WTC11 (cell line): ENCODE results near the gene HECW1.

Experiments used
- CREM ChIP-seq: sonication (generic); formaldehyde crosslinking; IDR thresholded peaks from 2 replicates; pipeline ENCODE4 v1.8.1; 2022; ENCODE audit warnings: mild to moderate bottlenecking, missing genetic modification reagents, moderate library complexity
- FOXJ3 ChIP-seq: sonication (generic); formaldehyde crosslinking; IDR thresholded peaks from 2 replicates; pipeline ENCODE4 v1.9.0; 2021; ENCODE audit warnings: missing genetic modification reagents, mild to moderate bottlenecking, borderline replicate concordance
- IRF2 ChIP-seq: sonication (generic); formaldehyde crosslinking; IDR thresholded peaks from 2 replicates; pipeline ENCODE4 v1.8.0; 2022; ENCODE audit warnings: low read depth, missing genetic modification reagents, borderline replicate concordance
- NR2C2 ChIP-seq: sonication (generic); formaldehyde crosslinking; IDR thresholded peaks from 2 replicates; pipeline ENCODE4 v1.8.0; 2022; ENCODE audit warnings: mild to moderate bottlenecking, missing genetic modification reagents
- NR3C1 ChIP-seq: sonication (generic); formaldehyde crosslinking; conservative IDR thresholded peaks from 2 replicates; pipeline ENCODE4 v1.8.1; 2023; ENCODE audit warnings: low read depth, mild to moderate bottlenecking, missing genetic modification reagents
- SP1 ChIP-seq: sonication (generic); formaldehyde crosslinking; conservative IDR thresholded peaks from 2 replicates; pipeline ENCODE4 v1.8.1; 2022; ENCODE audit warnings: missing genetic modification reagents
- ZBTB21 ChIP-seq: sonication (generic); formaldehyde crosslinking; IDR thresholded peaks from 2 replicates; pipeline ENCODE4 v1.8.1; 2023; ENCODE audit warnings: mild to moderate bottlenecking, missing genetic modification reagents, borderline replicate concordance
- TF ChIP-seq, protein P1 (sequence below): fragments of 200-600 bp; IDR thresholded peaks from 2 replicates; pipeline ENCODE4 v1.8.0; 2022; ENCODE audit warnings: antibody characterized with exemption
- TF ChIP-seq, protein P2 (sequence below): sonication (generic); formaldehyde crosslinking; IDR thresholded peaks from 2 replicates; pipeline ENCODE4 v1.8.1; 2023; ENCODE audit warnings: mild to moderate bottlenecking, missing genetic modification reagents, borderline replicate concordance
- TF ChIP-seq, protein P3 (sequence below): sonication (generic); formaldehyde crosslinking; IDR thresholded peaks from 2 replicates; pipeline ENCODE4 v1.8.1; 2022; ENCODE audit warnings: low read depth, missing genetic modification reagents, borderline replicate concordance
- TF ChIP-seq, protein P4 (sequence below): sonication (generic); formaldehyde crosslinking; IDR thresholded peaks from 2 replicates; pipeline ENCODE4 v1.8.1; 2023; ENCODE audit warnings: mild to moderate bottlenecking, missing genetic modification reagents
- TF ChIP-seq, protein P5 (sequence below): sonication (generic); formaldehyde crosslinking; IDR thresholded peaks from 2 replicates; pipeline ENCODE4 v1.8.1; 2022; ENCODE audit warnings: low read depth, mild to moderate bottlenecking, moderate library complexity, missing genetic modification reagents, borderline replicate concordance
- TF ChIP-seq, protein P6 (sequence below): sonication (generic); formaldehyde crosslinking; IDR thresholded peaks from 2 replicates; pipeline ENCODE4 v1.8.1; 2022; ENCODE audit warnings: mild to moderate bottlenecking, moderate library complexity, missing genetic modification reagents

DNA sequence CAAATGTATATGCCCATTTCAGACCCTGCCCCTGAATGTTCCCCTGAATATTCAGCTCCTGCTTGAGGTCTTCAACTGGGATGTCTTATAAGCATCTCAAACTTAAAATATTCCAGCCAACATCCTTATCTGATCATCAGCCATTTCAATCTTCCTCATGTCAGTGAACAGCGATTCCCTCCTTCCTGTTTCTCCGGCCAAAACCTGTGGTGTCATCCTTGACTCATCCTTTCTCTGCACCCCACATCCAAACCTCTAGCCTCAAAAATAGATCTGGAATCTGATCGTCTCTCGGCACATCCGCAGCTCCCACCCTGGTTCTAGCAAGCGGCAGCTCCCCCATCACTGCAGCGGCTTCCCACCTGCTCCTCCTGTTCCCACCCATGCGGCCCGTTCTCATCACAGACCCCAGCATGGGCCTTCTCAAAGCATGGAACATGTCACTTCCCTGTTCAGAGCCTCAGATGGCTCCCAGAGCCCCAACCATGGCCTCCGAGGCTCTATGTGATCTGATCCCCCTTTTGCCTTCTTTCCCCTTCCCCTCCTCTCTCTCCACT, 165.7 kb downstream of the HECW1 start:
- TF ChIP-seq, protein P1, sequence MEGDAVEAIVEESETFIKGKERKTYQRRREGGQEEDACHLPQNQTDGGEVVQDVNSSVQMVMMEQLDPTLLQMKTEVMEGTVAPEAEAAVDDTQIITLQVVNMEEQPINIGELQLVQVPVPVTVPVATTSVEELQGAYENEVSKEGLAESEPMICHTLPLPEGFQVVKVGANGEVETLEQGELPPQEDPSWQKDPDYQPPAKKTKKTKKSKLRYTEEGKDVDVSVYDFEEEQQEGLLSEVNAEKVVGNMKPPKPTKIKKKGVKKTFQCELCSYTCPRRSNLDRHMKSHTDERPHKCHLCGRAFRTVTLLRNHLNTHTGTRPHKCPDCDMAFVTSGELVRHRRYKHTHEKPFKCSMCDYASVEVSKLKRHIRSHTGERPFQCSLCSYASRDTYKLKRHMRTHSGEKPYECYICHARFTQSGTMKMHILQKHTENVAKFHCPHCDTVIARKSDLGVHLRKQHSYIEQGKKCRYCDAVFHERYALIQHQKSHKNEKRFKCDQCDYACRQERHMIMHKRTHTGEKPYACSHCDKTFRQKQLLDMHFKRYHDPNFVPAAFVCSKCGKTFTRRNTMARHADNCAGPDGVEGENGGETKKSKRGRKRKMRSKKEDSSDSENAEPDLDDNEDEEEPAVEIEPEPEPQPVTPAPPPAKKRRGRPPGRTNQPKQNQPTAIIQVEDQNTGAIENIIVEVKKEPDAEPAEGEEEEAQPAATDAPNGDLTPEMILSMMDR: no peak
- TF ChIP-seq, protein P2, sequence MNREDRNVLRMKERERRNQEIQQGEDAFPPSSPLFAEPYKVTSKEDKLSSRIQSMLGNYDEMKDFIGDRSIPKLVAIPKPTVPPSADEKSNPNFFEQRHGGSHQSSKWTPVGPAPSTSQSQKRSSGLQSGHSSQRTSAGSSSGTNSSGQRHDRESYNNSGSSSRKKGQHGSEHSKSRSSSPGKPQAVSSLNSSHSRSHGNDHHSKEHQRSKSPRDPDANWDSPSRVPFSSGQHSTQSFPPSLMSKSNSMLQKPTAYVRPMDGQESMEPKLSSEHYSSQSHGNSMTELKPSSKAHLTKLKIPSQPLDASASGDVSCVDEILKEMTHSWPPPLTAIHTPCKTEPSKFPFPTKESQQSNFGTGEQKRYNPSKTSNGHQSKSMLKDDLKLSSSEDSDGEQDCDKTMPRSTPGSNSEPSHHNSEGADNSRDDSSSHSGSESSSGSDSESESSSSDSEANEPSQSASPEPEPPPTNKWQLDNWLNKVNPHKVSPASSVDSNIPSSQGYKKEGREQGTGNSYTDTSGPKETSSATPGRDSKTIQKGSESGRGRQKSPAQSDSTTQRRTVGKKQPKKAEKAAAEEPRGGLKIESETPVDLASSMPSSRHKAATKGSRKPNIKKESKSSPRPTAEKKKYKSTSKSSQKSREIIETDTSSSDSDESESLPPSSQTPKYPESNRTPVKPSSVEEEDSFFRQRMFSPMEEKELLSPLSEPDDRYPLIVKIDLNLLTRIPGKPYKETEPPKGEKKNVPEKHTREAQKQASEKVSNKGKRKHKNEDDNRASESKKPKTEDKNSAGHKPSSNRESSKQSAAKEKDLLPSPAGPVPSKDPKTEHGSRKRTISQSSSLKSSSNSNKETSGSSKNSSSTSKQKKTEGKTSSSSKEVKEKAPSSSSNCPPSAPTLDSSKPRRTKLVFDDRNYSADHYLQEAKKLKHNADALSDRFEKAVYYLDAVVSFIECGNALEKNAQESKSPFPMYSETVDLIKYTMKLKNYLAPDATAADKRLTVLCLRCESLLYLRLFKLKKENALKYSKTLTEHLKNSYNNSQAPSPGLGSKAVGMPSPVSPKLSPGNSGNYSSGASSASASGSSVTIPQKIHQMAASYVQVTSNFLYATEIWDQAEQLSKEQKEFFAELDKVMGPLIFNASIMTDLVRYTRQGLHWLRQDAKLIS (CRISPR knock-in tag): no peak
- TF ChIP-seq CREM (CRISPR knock-in tag) (no peak), IRF2 (CRISPR knock-in tag) (no peak), ZBTB21 (CRISPR knock-in tag) (no peak), SP1 (CRISPR knock-in tag) (no peak), FOXJ3 (CRISPR knock-in tag) (no peak), NR3C1 (no peak), NR2C2 (CRISPR knock-in tag) (no peak)
- TF ChIP-seq, protein P3, sequence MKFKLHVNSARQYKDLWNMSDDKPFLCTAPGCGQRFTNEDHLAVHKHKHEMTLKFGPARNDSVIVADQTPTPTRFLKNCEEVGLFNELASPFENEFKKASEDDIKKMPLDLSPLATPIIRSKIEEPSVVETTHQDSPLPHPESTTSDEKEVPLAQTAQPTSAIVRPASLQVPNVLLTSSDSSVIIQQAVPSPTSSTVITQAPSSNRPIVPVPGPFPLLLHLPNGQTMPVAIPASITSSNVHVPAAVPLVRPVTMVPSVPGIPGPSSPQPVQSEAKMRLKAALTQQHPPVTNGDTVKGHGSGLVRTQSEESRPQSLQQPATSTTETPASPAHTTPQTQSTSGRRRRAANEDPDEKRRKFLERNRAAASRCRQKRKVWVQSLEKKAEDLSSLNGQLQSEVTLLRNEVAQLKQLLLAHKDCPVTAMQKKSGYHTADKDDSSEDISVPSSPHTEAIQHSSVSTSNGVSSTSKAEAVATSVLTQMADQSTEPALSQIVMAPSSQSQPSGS: no peak
- TF ChIP-seq, protein P4, sequence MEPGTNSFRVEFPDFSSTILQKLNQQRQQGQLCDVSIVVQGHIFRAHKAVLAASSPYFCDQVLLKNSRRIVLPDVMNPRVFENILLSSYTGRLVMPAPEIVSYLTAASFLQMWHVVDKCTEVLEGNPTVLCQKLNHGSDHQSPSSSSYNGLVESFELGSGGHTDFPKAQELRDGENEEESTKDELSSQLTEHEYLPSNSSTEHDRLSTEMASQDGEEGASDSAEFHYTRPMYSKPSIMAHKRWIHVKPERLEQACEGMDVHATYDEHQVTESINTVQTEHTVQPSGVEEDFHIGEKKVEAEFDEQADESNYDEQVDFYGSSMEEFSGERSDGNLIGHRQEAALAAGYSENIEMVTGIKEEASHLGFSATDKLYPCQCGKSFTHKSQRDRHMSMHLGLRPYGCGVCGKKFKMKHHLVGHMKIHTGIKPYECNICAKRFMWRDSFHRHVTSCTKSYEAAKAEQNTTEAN (CRISPR knock-in tag): no peak
- TF ChIP-seq, protein P5, sequence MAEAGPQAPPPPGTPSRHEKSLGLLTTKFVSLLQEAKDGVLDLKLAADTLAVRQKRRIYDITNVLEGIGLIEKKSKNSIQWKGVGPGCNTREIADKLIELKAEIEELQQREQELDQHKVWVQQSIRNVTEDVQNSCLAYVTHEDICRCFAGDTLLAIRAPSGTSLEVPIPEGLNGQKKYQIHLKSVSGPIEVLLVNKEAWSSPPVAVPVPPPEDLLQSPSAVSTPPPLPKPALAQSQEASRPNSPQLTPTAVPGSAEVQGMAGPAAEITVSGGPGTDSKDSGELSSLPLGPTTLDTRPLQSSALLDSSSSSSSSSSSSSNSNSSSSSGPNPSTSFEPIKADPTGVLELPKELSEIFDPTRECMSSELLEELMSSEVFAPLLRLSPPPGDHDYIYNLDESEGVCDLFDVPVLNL: no peak
- TF ChIP-seq, protein P6, sequence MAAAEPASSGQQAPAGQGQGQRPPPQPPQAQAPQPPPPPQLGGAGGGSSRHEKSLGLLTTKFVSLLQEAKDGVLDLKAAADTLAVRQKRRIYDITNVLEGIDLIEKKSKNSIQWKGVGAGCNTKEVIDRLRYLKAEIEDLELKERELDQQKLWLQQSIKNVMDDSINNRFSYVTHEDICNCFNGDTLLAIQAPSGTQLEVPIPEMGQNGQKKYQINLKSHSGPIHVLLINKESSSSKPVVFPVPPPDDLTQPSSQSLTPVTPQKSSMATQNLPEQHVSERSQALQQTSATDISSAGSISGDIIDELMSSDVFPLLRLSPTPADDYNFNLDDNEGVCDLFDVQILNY: no peak
